Left cardiac atrium (tissue), 4 donors: Measurements from ENCODE around the gene AOX1. TPM values are rescaled to one million over a fixed set of nuclear protein-coding genes. Genes with fewer than 3 reads are reported as not detected.
A peak's percentile ranks its signal among the peaks of the same experiment; 100 is the strongest.

Experiments used
- ATAC-seq, 2 donors: fragments of 200-7000 bp; cut with Tn5 transposase; one replicate each; pipeline ENCODE4 v1.9.1; 2020; ENCODE audit warnings: mild to moderate bottlenecking in 2 of 2, moderate library complexity in 2 of 2
- DNase-seq: peaks from one replicate; pipeline ENCODE4 v3.0.0-alpha.2; 2020
- intact Hi-C, 2 donors: fragments of 100-400 bp; cut with DNase I; formaldehyde crosslinking; loops; one replicate each; pipeline versions ENCODE4 v1.14.1 to v1.15.1; 2022 to 2023
- total RNA-seq, 2 donors: library from RNA; stranded (reverse); fragmentation: NEBNext Ultra II Directional; extraction: Animal tissue kit (Norgen Biotek cat#: 25700); gene quantifications; one replicate each; pipeline ENCODE4 v1.2.1, GENCODE V29; 2021
- donor health status: DM: no; HTN: yes; CAD: no.
- donor health status: DM: no; HTN: yes; CAD: no; lungs with severe emphysema.
- donor health status: DM: yes; HTN: yes; CAD: no.
- donor health status: Dilated cardiomyopathy.

Gene AOX1
- total RNA-seq, 2 donors from 2014 or later, result 16.6 to 27.0 TPM

DNA sequence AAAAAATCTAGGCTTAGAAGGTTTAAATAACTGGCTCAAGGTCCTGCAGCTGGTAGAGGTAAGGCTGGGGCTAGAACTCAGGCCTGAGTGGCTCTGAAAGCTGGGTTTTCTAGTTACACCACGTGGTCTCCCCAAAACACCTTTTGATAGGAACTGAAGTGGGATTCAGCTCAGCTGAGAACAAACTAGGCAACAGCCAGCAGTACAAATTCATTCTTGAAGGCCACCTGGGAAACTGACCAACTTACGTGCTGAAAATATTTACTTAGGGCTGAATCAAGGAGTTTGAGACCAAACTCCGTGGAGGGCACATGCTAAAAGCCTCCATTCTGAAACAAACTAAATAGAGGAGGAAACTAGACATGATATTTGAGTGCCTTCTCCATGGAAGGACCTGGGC lies 67.2 kb downstream of the AOX1 start:
- intact Hi-C loops, result no loop called here
- ATAC-seq (no peak), DNase-seq (no peak)

DNA sequence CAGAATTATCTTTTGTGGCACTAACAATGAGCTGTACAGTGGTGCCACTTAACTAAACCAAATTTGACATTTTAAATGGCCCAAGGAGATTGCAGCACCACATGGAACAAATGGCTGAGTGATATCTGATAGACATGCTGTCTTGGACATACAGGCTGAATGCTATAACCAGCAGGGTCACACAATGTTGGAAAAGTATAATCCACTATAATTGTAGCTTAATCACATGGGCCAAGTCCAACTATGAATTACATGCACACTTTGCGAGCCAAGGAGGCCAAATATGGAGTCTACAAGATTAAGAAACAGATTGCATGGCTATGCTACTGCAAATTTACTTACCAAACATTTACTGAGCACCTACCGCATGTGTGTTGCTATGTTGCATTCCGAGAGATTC lies 69.0 kb downstream of the AOX1 start:
- intact Hi-C loops, result no loop called here
- DNase-seq (no peak), ATAC-seq (no peak)

DNA sequence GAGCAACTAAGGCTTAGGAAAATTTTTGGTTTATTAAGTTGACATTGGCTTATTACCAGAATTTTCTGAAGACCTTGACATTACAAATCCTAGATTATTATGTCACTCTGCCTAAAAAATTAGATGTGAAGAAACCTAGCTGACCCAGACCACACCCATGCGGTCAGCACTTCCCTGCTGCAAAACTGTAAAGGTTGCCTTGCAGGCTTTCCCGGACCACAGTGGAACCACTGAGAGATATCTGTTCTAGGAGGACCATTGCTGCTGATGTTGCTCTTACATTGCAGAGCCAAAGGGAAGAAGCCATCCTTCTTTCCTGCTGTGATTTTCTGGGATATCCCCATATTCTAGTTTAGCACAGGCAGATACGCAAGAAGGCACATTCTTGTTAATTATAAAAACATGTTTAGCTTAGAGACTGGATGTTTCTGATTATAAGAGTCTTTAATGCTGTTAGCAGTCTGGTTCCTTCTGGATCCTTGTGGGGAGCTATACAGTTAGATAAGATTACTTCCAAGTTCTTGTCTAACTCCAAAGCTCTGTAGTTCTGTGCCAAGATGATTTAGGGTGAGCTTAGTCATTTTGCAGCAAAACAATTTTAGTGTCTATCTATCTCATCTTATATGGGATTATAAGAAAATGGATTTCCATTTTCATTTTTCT lies 70.2 kb downstream of the AOX1 start:
- intact Hi-C loops, result no loop called here
- ATAC-seq, result peak in 1 of 2 donors; percentile 76

DNA sequence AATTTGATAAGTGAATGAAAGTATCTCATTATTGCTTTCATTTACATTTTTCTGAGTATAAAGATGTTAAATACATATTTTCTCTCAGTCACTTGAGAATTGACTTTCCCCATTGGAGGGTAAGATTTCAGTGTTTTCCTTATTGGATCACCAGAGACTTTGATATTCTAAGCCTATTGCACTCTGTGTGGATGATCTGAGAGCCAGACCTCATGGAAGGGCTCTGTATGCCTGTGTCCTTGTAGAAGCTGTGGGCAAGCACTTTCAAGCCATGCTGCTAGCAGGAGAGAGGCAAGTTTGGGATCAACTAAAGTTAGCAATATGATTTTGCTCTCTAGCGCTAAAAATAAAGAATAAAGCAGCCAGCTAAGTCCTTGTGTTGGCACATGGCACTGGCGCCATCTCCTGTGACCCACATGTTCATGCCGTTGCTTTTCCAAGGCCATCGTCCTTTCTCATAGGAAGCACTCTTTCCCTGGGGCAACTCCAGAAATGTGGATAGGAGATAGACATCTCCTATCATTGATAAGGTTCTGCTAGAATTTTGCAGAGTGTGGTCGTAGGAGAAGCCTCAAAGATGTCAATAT lies 72.6 kb downstream of the AOX1 start:
- ATAC-seq, result peak in 1 of 2 donors; percentile 55
- intact Hi-C loops, result no loop called here
- DNase-seq, result no peak

More for the DNA sequence above, 70.2 kb downstream of the AOX1 start:
- no peak for DNase-seq

DNA sequence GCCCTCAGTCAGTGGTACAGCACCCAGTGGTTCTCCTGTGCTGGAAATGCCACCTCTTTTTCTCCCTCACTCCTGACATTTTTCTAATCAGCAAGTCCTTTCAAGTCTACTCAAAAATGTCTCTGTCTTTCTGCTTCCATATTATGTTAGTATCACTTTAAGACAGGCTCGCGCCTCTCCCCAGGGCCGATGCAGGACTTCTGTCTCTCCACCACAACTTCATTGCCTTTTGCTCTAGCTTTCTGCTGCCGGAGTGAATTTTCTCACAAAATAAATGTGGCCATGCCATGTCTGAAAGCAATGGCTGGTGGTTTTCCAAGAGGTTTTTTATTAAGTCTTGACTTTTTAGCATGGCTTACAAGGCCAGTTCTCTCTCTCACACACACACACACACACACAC lies 73.6 kb downstream of the AOX1 start:
- ATAC-seq (no peak), DNase-seq (no peak)
- intact Hi-C loops, result no loop called here

DNA sequence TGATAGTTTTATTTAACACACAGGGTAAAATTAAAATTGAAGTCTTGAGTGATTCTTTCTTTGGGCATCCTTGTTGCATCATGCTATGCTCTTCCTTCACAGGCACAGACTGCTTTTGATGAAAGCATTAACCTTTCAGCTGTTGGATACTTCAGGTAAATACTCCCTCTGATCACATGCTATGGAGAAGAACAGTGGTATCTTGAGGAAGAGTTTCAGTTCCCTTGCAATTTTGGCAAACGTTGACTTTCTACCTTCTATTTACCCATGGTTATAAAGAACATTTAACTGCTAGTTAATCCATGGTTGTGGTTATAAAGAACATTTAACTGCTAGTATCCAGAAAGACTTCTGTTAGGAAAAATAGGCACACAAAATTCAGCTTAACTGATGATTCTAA lies 75.7 kb downstream of the AOX1 start:
- ATAC-seq (no peak), DNase-seq (no peak)
- intact Hi-C loops, result no loop called here

DNA sequence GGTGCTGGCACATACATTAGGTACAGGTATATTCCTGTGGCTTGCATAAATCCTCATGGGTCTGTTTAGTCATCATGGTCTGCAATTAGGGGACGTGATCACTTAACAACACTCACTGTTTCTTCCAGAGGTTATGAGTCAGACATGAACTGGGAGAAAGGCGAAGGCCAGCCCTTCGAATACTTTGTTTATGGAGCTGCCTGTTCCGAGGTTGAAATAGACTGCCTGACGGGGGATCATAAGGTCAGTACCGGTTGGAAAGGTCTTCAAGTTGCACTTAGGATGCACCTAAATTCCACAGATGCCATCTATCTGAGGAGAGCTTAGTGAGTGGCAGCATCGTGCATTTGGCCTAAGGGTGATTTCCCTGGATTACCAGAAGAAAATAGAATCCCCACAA lies 76.9 kb downstream of the AOX1 start:
- intact Hi-C loops, result no loop called here
- ATAC-seq, result peak in 1 of 2 donors; percentile 85
- DNase-seq, result no peak

DNA sequence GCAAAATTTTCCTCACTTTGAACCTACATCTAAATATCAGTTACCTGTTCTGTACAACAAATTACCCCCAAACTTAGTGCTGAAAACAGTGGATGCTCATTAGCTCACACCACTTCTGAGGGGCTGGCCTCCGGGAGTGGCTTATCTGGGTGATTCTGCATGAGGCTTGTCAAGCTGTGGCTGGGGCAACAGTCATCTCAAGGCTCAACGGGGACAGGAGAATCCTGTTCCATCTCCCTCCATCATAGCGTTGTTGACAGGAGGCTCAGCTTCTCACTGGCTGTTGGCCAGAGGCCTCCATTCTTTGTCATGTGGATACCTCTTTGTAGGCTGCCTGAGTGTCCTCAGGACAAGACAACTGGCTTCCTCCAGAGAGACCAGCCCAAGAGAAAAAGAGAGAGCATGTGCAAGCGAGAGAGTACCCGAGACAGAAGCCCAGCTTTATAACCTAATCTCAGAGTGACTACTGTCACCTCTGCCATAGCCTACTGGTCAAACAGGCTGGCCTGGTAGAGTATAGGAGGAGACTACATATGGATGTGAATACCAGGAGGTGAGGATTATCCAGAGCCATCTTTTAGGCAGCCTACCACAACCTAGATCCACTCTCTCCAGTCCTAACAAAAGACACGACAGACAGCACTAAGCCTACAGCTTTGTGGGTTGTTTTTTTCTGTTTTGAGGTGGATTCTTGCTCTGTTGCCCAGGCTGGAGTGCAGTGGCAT lies 79.1 kb downstream of the AOX1 start:
- DNase-seq (no peak), ATAC-seq (no peak)
- intact Hi-C loops, result no loop called here

DNA sequence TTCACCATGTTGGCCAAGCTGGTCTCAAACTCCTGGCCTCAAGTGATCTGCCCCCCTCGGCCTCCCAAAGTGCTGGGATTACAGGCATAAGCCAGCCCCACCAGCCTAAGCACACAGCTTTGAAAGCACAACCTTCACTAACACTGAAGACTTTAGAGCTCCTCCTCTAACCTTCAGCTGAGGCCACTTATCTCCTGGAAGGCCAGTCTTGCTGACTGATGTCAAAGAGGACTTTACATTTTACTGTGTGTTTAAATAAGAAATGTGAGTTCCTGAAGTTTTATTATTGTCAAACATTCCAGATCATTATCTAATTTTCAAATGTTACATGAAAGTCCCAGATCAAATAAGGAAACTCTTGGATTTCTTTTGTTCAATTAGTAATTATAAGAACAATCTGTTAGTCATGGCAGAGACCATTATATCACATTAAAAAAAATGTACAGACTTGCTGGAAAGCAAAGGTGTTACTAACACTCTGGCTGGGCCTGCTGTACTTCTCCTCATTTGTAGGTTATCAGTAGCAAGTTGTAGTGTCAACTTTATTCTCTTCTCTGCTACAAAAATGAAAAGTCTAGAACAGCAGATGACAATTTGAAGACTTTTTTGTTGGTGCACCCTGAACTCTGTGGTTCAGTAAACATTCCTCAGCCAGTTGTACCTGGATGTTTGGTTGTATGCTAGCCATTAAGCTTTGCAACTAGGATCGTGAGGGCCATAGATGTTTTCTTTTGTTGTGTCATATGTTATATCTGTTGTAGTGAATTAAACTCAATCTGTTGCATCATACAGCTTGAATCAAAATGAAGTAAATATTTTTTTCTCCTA lies 80.0 kb downstream of the AOX1 start:
- ATAC-seq (no peak), DNase-seq (no peak)
- intact Hi-C loops, result no loop called here

DNA sequence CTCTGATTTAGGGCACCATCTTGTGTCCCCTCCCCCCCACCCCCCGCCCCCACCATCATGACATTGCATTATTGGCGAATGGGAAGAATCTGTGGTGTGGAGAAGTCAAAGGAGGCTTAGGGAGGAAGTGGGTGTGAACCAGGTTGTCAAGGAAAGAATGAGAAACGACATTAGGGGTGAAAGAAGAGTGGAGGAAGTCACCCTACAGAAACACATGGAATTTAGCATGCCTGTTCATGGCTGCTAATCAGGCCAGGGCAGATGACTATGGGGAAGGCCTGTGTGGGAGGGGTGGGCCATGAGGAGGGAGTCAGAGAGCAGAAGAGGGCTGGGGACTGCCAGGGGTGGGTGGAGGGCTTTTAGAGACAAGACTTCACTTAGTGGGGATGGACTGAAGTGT lies 81.6 kb downstream of the AOX1 start:
- ATAC-seq (no peak), DNase-seq (no peak)
- intact Hi-C loops, result no loop called here

DNA sequence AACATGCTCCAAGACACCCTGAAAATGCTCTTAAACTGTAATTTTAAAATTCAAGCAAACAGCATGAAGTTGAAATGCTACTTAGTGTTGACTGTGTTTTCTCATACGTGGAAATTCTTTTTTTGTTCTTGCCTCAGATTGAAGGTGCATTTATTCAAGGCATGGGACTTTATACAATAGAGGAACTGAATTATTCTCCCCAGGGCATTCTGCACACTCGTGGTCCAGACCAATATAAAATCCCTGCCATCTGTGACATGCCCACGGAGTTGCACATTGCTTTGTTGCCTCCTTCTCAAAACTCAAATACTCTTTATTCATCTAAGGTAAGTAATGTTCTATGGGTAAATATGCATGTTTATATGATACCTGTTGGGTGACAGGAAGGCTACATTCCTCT lies 82.7 kb downstream of the AOX1 start:
- ATAC-seq, result no peak
- no peak for DNase-seq
- intact Hi-C loops, result no loop called here

DNA sequence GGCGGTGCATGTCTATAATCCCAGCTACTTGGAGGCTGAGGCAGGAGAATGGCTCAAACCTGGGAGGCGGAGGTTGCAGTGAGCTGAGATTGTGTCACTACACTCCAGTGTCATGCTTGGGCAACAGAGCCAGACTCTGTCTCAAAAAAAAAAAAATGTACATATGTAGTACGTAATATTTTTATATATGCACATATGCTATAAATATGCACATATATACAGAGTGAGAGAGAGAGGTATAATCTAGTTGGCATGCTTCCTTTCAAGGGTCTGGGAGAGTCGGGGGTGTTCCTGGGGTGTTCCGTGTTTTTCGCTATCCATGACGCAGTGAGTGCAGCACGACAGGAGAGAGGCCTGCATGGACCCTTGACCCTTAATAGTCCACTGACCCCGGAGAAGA lies 83.5 kb downstream of the AOX1 start:
- DNase-seq, result no peak
- intact Hi-C loops, result no loop called here

DNA sequence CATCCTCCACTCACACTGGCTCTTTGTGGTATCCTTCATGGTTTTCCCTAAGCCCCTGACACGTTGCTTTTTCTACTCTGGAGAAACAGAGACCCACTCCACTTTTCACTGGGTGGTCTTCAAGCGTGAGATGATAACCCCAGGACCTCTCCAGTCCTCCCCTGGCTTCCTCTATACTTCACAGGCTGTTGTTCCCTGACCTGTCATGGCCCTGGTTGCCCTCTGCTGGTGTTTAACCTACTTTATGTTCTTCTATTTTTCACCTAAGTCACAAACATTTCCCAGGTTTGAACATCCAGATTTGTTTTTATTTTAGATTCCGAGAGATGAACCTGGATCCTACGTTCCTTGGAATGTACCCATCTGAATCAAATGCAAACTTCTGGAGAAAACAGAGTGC lies 84.5 kb downstream of the AOX1 start:
- ATAC-seq, result no peak
- no peak for DNase-seq
- intact Hi-C loops, result no loop called here

More for the DNA sequence above, 83.5 kb downstream of the AOX1 start:
- no peak for ATAC-seq

DNA sequence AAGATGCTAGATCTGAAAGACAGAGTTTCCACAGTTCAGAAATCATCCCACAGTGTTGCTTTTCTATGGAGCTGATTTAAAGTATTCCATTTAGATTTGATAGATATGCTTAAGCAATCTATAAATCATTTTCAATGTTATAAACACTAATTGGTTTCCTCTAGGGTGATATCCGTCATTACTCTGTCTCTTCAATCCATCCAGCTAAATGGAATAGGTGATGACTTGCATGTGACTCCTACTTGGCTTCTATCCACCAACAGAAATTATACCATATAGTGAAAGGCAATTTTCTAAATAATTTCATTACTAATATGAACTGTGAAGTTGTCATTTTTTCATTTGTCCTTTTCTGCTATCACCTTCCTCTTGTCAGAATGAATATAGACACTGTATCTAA lies 84.9 kb downstream of the AOX1 start:
- ATAC-seq, result no peak
- intact Hi-C loops, result no loop called here
- DNase-seq, result no peak

DNA sequence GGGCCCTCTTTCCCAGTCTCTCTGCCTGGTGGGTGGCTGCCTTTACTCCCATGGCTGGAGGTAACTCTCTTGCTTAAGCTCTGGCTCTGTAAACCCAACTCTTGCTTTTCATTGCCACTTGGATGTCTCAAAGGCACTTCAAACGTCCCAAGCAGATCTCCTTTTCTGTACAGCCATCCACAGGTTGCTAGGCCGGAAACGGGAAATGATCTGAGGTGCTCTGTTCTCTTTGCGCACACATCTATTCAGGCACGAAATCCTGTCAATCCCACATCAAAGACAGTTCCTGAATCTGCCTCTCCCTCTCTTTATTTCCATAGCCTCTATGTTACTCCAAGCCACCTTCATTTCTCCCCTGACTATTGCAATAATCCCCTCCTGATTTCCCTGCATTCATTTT lies 87.4 kb downstream of the AOX1 start:
- ATAC-seq (no peak), DNase-seq (no peak)
- intact Hi-C loops, result no loop called here

DNA sequence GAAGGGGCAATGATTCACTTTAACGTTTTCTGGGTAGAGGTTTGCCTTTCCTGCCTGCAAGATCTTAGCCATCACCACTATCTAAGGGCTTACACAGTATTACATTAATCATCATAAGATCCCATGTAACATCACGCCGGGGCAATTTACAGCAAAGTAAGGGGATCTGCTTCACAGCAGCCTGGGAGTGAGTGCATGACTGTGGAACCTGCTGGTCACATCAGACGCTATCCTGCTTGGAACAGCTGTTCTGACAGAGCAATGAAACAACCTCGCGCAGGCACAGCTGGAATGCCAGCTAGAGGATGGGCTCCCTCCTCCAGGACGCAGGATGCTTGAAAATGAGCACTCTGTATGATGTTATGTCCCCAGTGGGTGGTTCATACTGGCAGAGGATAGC lies 89.0 kb downstream of the AOX1 start:
- no peak for ATAC-seq
- no peak for DNase-seq
- intact Hi-C loops, result no loop called here

DNA sequence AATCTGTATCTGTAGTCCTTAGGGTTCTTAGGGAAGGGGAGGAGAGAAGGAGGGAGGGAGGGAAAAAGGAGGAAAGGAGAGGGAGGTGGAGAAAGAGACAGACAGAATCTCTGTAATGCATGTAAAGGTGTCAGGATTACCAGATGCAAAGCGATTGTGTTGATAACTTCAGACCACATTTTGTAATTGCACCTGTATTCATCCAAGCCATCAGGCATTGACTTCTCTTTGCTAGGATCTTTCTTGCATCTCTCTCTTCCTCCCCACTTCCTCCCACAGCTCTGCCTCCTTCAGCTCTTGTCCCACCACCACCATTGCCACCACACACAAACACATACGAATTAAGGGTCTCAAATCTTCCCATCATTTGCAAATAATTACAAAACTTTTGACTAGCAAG lies 91.4 kb downstream of the AOX1 start:
- no peak for ATAC-seq
- intact Hi-C loops, result no loop called here
- DNase-seq, result no peak

DNA sequence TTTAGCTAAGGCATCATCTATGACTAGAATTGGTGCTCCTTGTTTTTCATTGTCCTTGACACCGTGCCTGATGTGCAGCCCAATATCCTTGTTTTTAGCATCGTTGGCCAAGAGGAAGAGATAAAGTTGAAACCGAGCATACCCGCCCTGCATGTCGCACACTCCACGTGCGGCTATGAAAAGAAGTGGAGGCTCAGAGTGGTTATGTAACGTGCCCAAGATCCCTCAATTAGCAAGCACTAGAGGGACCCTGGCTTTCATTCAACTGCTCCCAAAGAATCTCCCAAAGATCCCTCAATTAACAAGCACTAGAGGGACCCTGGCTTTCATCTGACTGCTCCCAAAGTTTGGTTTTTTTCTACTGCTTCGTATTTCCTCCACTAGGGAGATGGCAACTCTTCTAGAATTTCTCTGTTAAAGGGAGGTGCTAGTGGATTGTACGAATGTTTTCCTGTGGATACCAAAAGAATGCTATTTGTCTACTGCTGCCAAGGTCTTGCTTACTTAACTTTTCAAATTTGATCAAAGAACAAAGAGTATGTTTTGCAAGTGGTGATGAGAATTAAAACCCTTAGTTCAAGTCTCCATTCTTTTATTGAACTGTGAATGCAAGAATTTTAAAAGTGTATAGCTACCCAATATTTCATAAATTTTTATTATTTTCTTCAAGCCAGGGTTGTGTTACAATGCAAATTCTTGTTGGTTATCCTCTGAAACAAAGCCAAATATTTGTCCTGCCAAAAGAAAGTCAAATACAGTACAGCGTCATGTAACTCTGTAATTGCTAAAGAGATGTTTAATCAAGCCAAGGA lies 92.1 kb downstream of the AOX1 start:
- peak; percentile 78 to 85 for ATAC-seq
- peak; percentile 45 for DNase-seq
- intact Hi-C loops, result no loop called here

DNA sequence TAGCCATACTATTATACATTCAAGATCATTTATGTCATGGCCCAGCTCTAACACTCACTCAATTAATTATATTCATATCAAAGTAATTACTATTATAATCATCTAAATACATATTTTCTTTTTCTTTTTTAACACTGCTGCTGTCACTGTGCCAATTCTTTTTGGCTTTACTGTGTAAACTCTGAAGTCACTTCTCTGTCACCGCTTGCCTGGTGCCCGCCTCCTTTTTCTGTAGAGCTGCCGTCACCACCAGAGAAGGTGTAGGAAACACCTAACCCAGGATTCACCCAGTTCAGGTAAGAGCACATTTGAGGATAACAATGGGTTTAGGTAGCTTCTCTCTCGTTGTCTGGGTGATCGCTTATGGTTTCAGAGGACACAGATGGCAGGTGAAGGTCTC lies 93.3 kb downstream of the AOX1 start:
- intact Hi-C loops, result no loop called here
- DNase-seq (no peak), ATAC-seq (no peak)
